Fibroblast of skin of left quadriceps (primary cell): Measurements from ENCODE around the gene DGCR2.

ENCODE experiments used
- DNase-seq, 2 experiments: peaks; one replicate each; pipeline ENCODE4 v3.0.0-alpha.2; 2013; ENCODE audit warnings: low read depth in 2 of 2

DGCR2 gene

GRCh38 chr22:19146215-19146968 lies 24.2 kb upstream of the DGCR2 start:
- DNase-seq, result no peak

GRCh38 chr22:19143967-19144400 lies 21.8 kb upstream of the DGCR2 start:
- DNase-seq, result no peak

GRCh38 chr22:19143212-19143611 lies 21.0 kb upstream of the DGCR2 start:
- DNase-seq, result no peak

- DNase-seq, result no peak
Measured at GRCh38 chr22:19142394-19142793, 20.2 kb upstream of the DGCR2 start.

GRCh38 chr22:19139974-19140373 lies 17.8 kb upstream of the DGCR2 start:
- DNase-seq, result no peak

GRCh38 chr22:19139001-19139356 lies 16.8 kb upstream of the DGCR2 start:
- no peak for DNase-seq

GRCh38 chr22:19138217-19139000 lies 16.2 kb upstream of the DGCR2 start:
- no peak for DNase-seq

GRCh38 chr22:19137384-19138216 lies 15.4 kb upstream of the DGCR2 start:
- DNase-seq, result no peak

GRCh38 chr22:19136915-19137314 lies 14.7 kb upstream of the DGCR2 start:
- no peak for DNase-seq

- DNase-seq, result no peak
Measured at GRCh38 chr22:19134874-19135273, 12.7 kb upstream of the DGCR2 start.

- no peak for DNase-seq
Measured at GRCh38 chr22:19134176-19134831, 12.1 kb upstream of the DGCR2 start.

- no peak for DNase-seq
Measured at GRCh38 chr22:19133561-19133960, 11.3 kb upstream of the DGCR2 start.

GRCh38 chr22:19132693-19133400 lies 10.6 kb upstream of the DGCR2 start:
- DNase-seq, result no peak

GRCh38 chr22:19132153-19132552 lies 9.9 kb upstream of the DGCR2 start:
- DNase-seq, result no peak

- no peak for DNase-seq
Measured at GRCh38 chr22:19131685-19132015, 9.4 kb upstream of the DGCR2 start.

GRCh38 chr22:19130959-19131684 lies 8.9 kb upstream of the DGCR2 start, which contains the start of gene TSSK2:
TSS of gene TSSK2 (plus strand) at chr22:19131308. CDS start at chr22:19131400, 92 bp downstream.
- no peak for DNase-seq

GRCh38 chr22:19129871-19130270 lies 7.7 kb upstream of the DGCR2 start:
- DNase-seq, result no peak

GRCh38 chr22:19128946-19129727 lies 6.9 kb upstream of the DGCR2 start:
- DNase-seq, result no peak

GRCh38 chr22:19128009-19128401 lies 5.8 kb upstream of the DGCR2 start:
- DNase-seq, result no peak
